Uterus (tissue), 4 donors: ENCODE data around the gene SLC39A1. TPM values are rescaled to one million over a fixed set of nuclear protein-coding genes. Genes with fewer than 3 reads are reported as not detected.

Experiments
- DNase-seq, 2 donors: peaks; one replicate each; pipeline ENCODE4 v3.0.0-alpha.2; 2019 to 2020
- H3K27ac ChIP-seq, 2 donors: fragments of 200-600 bp; sonication (generic); 1 replicate in 1 of 2; 2 replicates in 1 of 2; pipeline ENCODE4 v1.5.1; 2016 to 2018
- H3K27me3 ChIP-seq, 2 donors: fragments of 200-600 bp; sonication (generic); one replicate each; pipeline ENCODE4 v1.5.1; 2018 to 2019; ENCODE audit warnings: control low read depth in 1 of 2
- H3K36me3 ChIP-seq, 2 donors: fragments of 200-600 bp; sonication (generic); one replicate each; pipeline ENCODE4 v1.5.1; 2019; ENCODE audit warnings: control low read depth in 1 of 2
- H3K4me1 ChIP-seq, 2 donors: fragments of 200-600 bp; sonication (generic); one replicate each; pipeline ENCODE4 v1.5.1; 2018 to 2019; ENCODE audit warnings: control low read depth in 1 of 2
- H3K4me3 ChIP-seq, 2 donors: fragments of 200-600 bp; sonication (generic); 1 replicate in 1 of 2; 2 replicates in 1 of 2; pipeline ENCODE4 v1.5.1; 2018 to 2019; ENCODE audit warnings: mild to moderate bottlenecking in 1 of 2
- H3K9me3 ChIP-seq, 2 donors: fragments of 200-600 bp; sonication (generic); one replicate each; pipeline ENCODE4 v1.5.1; 2019; ENCODE audit warnings: control low read depth in 1 of 2
- POLR2A ChIP-seq, 2 donors: fragments of 450-650 bp; IDR thresholded peaks; one replicate each; pipeline ENCODE4 v1.6.1; 2016; ENCODE audit warnings: antibody characterized with exemption in 2 of 2, mild to moderate bottlenecking in 1 of 2, moderate library complexity in 1 of 2
- intact Hi-C: fragments of 100-400 bp; cut with DNase I; formaldehyde crosslinking; loops from one replicate; pipeline ENCODE4 v1.15.1; 2023; ENCODE audit warnings: low total_unique reads
- total RNA-seq, 4 donors: library from RNA; depleted of rRNA in 3 of 4; stranded (reverse); fragments of >200 nt in 3 of 4; gene quantifications; one replicate each; pipeline versions ENCODE4 v1.1.0 to v1.2.4, GENCODE V29; 2014 to 2023
- TF ChIP-seq, protein P1 (sequence below), 4 experiments: fragments of 200-600 bp in 2 of 4; fragments of 450-650 bp in 2 of 4; sonication (generic) in 2 of 4; IDR thresholded peaks; one replicate each; pipeline ENCODE4 v1.5.1; 2016 to 2019; ENCODE audit warnings: antibody characterized with exemption in 4 of 4, mild to moderate bottlenecking in 2 of 4, moderate library complexity in 1 of 4
- donor health status: DM: yes; HTN: yes; CAD: no.

SLC39A1 gene
- total RNA-seq, 4 donors from 2014 or later, result 66.3 to 96.2 (median 83.6) TPM

DNA sequence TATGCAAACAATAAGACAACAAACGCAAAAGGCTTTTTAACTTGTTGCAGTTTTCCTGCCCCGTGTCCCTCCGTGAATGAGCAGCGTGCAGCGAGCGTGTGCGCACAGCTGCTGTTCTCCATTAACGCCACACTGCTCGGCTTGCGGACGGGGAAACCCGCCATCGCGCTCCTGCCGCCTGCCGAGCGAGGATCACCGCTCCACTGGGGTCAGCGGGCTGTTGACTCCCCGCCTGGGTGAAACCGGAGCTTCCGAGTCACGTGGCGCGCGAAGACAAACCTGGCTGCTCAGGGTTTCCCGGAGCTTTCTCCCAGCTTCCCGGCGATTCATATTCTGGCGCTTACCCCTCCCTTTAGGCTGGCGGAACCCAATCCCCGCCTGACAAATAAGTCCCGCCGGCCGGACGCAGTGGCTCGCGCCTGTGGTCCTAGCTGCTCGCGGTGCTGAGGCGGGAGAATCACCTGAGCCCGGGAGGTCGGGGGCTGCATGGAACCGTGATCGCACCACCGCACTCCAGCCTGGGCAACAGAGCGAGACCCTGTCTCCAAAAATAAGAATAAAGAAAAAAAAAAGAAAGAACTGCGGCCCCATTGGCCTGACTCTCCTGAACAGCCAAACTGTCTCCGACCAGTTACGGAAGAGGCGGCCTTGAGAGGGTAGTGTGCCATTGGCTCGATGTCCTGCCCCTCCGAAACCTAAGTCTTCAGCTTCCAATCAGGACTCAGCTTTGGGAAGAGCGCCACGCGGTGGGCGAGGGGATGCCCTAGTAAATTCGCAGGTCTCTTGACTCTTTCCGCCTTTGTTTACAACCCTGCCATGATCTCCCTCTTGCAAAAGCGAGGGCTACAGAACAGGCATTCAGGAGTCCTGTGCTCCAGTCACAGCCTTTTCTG lies 4.0 kb upstream of the SLC39A1 start, which contains the start of gene CREB3L4:
Gene CREB3L4, plus strand, starts transcription at position 796 of the 893 bp plus-strand sequence. CDS start 624 bp downstream, outside the sequence.
- DNase-seq, result peak; percentile 90 to 94
- no peaks in the 10 kb centered on the region for H3K27me3 ChIP-seq
- peak within 1 kb of the TSS; percentile 55 to 74 for H3K4me3 ChIP-seq
- no peaks in the 10 kb centered on the region for H3K9me3 ChIP-seq
- H3K4me1 ChIP-seq, result peaks cover 3 to 5% of the 10 kb centered on the region in 2 donors
- no peaks in the 10 kb centered on the region for H3K36me3 ChIP-seq
- TF ChIP-seq, protein P1, sequence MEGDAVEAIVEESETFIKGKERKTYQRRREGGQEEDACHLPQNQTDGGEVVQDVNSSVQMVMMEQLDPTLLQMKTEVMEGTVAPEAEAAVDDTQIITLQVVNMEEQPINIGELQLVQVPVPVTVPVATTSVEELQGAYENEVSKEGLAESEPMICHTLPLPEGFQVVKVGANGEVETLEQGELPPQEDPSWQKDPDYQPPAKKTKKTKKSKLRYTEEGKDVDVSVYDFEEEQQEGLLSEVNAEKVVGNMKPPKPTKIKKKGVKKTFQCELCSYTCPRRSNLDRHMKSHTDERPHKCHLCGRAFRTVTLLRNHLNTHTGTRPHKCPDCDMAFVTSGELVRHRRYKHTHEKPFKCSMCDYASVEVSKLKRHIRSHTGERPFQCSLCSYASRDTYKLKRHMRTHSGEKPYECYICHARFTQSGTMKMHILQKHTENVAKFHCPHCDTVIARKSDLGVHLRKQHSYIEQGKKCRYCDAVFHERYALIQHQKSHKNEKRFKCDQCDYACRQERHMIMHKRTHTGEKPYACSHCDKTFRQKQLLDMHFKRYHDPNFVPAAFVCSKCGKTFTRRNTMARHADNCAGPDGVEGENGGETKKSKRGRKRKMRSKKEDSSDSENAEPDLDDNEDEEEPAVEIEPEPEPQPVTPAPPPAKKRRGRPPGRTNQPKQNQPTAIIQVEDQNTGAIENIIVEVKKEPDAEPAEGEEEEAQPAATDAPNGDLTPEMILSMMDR (IDR thresholded peaks at IDR 0.05), result peak in 3 of 4 experiments; percentile 38 to 42 (median 42)
- peak; percentile 83 to 84 for TF ChIP-seq POLR2A (IDR thresholded peaks at IDR 0.05)
- intact Hi-C loops, result no loop called here
- H3K27ac ChIP-seq, result peak within 1 kb of the TSS; percentile 89 to 91

DNA sequence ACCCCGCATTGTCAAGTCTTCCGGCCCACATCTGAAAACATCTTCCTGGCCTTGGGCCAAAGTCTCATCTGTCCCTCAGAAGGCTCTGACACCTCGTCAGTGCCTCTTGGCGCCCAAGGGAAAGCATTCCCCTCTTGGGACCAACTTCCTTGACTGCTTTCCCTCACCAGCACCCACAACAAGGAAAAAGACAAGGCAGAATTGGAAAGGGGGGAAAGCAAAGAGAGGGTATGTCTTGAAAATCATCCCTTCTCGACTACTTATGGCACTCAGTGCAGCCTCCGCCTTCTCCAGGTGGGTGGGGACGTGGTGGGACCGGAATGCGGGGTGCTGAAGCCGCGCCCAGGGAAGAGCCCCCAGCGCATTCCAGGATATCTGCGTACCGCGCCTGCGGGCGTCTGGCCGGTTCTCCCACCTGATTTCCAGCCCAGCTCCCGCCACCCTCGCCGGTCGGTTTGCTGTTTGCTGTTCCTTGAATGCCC lies 554 bp upstream of the SLC39A1 start:
- Histone ChIP-seq H3K27me3 (no peaks in the 10 kb centered on the region), H3K9me3 (no peaks in the 10 kb centered on the region), H3K27ac (peak overlapping the region; percentile 95 to 96), H3K4me1 (peaks cover 3 to 15% of the 10 kb centered on the region in 2 donors), H3K36me3 (no peaks in the 10 kb centered on the region), H3K4me3 (peak overlapping the region; percentile 68 to 86)
- no peak for TF ChIP-seq POLR2A (IDR thresholded peaks at IDR 0.05)
- TF ChIP-seq, protein P1 (IDR thresholded peaks at IDR 0.05), result no peak
- intact Hi-C loops, result no loop called here
- peak in 1 of 2 donors; percentile 48 for DNase-seq

DNA sequence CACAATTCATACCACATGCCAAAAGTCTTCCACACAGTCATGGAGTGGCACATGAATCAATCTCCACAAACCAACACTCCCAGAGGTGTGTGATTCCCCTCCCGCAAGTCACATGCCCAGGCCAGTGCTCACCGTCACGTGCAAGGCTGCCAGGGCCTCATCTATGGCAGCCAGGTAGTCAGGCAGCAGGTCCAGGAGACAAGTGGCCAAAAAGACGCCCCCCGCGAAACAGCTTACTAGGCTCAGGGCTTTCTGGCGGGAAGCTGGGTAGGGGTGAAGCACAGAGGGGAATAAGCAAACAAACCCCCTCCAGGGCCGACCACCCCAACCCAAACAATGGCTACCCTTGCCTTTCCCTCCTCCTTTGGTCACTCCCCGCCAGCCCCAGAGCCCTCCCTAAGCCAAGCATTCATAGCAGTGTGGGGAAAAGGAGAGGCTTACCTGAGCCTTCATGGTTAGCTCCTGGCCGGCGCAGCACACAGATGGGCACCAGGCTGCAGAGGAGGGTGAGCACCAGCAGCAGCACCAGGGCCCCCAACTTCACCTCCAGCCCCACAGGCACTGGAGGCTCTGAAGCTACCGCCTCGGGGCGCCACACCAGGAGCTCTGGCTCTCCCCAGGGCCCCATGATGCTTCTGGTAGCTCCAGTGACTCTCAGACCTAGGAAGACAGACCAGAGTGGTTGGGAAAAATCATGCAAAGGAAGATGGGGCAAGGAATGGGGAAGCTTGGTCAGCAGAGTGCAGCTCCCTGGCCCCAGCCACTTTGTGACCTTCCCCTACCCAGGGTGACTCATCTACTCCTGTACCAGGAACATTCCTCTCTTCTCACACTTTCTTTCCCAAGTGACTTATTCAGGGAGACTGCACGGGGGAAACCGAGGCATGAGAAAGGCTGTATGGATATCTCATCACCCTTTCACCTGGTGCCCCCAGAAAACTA lies 978 bp downstream of the SLC39A1 start:
- peak; percentile 37 to 49 for DNase-seq
- intact Hi-C loops, result no loop called here
- peaks cover 3 to 15% of the 10 kb centered on the region in 2 donors for H3K4me1 ChIP-seq

DNA sequence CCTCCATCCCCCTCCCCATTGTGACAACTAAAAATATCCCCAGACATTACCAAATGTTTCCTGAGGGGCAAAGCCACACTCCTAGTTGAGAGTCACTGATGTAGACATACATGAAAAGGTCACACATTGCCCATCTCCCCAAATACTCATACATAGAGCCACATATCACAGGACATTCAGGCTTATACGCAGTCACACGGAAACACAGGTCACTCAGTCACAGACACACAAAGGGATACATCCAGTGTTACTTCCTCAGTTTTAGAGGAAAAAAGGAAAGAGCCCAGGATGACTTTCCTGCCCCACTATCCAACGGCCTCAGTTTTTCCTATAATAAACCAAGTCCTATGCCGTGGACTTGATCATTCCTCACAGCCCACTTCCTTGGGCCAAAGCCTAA lies 1.9 kb downstream of the SLC39A1 start:
- no peak for TF ChIP-seq POLR2A (IDR thresholded peaks at IDR 0.05)
- TF ChIP-seq, protein P1 (IDR thresholded peaks at IDR 0.05), result no peak
- H3K36me3 ChIP-seq, result no peaks in the 10 kb centered on the region
- intact Hi-C loops, result no loop called here
- H3K4me1 ChIP-seq, result peaks cover 9 to 21% of the 10 kb centered on the region in 2 donors
- no peaks in the 10 kb centered on the region for H3K9me3 ChIP-seq
- H3K4me3 ChIP-seq, result no peak overlapping the region
- H3K27me3 ChIP-seq, result no peaks in the 10 kb centered on the region
- no peak for DNase-seq
- H3K27ac ChIP-seq, result peak overlapping the region; percentile 95 to 96

More for the DNA sequence above, 978 bp downstream of the SLC39A1 start:
- peak overlapping the region; percentile 95 to 96 for H3K27ac ChIP-seq
- peak overlapping the region; percentile 68 to 86 for H3K4me3 ChIP-seq
- H3K27me3 ChIP-seq, result no peaks in the 10 kb centered on the region
- no peaks in the 10 kb centered on the region for H3K9me3 ChIP-seq
- TF ChIP-seq, protein P1 (IDR thresholded peaks at IDR 0.05), result no peak
- no peak for TF ChIP-seq POLR2A (IDR thresholded peaks at IDR 0.05)
- H3K36me3 ChIP-seq, result no peaks in the 10 kb centered on the region
